Right ventricle myocardium inferior (tissue), 1 donor: ENCODE data around the gene MSANTD3. TPM values are rescaled to one million over a fixed set of nuclear protein-coding genes. Genes with fewer than 3 reads are reported as not detected.
A peak's percentile ranks its signal among the peaks of the same experiment; 100 is the strongest.

Experiments
- ATAC-seq: fragments of 200-7000 bp; cut with Tn5 transposase; one replicate; pipeline ENCODE4 v1.9.1; 2020; ENCODE audit warnings: mild to moderate bottlenecking, moderate library complexity
- DNase-seq: peaks from one replicate; pipeline ENCODE4 v3.0.0; 2021; ENCODE audit errors: missing footprints
- intact Hi-C: fragments of 100-400 bp; cut with DNase I; formaldehyde crosslinking; loops from one replicate; pipeline ENCODE4 v1.11.0; 2022
- total RNA-seq: library from RNA; stranded (reverse); fragmentation: NEBNext Ultra II Directional; extraction: Animal tissue kit (Norgen Biotek cat#: 25700); gene quantifications from one replicate; pipeline ENCODE4 v1.2.1, GENCODE V29; 2021
- donor health status: DM: no; HTN: yes; CAD: no; lungs with severe emphysema.

The MSANTD3 gene
- total RNA-seq, 1 donor from 2014 or later: 18.6 TPM

DNA sequence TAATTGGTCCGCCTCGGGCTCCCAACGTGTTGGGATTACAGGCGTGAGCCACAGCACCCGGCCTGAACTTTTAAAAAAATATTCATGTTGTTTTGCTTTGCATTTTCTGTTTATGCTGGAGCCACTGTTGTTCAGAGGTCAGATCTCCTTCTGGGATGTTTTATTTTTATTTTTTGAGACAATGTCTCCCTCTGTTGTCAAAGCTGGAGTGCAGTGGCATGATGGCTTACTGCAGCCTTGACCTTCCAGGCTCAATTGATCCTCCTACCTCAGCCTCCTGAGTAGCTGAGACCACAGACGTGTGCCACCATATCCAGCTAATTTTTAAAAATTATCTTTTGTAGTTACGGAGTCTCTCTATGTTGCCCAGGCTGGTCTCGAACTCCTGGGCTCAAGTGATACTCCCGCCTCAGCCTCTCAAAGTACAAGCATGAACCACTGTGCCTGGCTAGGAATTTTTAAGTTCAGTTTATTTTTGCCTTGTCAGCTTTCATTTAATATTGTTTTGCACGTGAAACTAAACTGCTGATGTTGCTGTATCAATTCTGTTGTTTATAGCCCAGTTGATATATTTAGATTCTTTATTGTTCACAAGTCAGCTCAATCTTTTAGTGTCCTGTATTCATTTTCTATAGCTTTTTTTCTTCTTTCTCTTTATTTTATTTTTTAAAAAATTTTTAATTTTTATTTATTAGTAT lies 59.7 kb downstream of the MSANTD3 start:
- intact Hi-C loops: no loop called here
- ATAC-seq: no peak

DNA sequence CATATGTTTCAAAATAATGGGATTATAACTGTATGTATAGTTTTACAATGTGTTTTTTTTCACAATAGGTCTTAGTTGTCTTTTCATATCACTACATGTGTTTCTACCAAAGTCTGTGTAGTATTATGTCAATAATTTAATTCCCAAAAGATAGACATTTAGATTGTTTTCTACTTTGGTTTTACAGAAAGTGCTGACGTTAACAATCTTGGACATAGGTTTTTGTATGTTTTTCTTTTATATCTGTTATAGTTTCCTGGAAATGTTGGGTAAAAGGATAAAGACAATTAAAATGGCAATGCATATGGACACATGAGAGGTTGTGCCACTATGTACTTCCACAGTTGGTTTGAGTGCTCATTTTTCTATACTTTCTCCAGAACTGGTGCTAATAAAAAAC lies 61.2 kb downstream of the MSANTD3 start:
- intact Hi-C loops: no loop called here
- no peak for DNase-seq
- no peak for ATAC-seq

More for the DNA sequence above, 59.7 kb downstream of the MSANTD3 start:
- DNase-seq: no peak

DNA sequence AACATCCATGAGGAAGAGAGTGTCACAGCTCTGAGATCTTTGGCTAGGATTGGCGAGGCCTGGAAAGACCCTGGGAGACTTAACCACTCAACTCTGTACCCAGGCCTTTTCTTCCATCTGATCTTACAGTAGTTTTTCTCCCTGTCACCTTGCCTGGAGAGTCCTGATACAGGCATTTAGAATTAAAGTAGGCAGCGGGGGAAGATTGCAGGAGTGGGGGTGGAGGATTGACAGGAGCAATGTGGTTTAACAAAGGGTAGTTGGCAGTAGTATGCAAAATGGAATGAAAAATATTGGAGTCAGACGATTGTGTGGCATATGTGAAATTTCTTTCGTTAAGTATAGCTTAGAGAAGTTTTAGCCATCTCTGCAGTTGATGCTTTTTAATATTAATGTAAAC lies 62.9 kb downstream of the MSANTD3 start:
- DNase-seq (no peak), ATAC-seq (no peak)
- intact Hi-C loops: no loop called here

DNA sequence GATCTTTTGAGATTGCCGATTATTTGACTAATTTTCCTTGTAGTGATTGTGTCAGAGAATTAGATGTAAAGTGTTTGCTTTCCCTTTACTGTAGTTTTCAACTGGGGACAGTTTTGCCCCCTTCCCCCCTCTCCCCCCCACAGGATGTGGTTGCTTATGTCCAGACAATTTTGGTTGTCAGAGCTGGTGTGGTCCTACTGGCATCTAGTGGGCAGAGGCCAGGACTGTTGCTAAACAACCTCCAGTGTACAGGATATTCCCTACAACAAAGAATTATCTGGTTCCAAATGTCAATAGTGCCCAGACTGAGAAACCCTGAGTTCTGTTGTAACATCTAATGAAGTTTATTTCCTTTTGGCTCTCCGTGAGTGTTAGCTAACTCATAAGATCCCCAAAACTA lies 66.0 kb downstream of the MSANTD3 start:
- peak; percentile 67 for ATAC-seq
- DNase-seq: no peak
- intact Hi-C loops: no loop called here

DNA sequence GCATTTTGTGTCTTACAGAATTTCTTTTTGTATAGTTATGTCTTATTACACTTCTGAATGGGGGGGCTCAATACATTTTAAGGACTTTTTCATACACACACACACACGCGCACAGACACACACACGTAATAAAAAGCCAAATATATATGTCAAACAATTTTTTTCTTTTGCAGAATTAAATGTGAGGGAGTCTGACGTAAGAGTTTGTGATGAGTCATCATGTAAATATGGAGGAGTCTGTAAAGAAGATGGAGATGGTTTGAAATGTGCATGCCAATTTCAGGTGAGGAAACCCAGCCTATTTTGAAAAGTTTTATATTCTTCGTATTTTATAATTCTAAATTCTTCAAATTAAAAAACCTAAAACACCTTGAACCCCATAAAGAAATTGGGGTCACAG lies 71.6 kb downstream of the MSANTD3 start:
- DNase-seq (no peak), ATAC-seq (no peak)
- intact Hi-C loops: no loop called here

DNA sequence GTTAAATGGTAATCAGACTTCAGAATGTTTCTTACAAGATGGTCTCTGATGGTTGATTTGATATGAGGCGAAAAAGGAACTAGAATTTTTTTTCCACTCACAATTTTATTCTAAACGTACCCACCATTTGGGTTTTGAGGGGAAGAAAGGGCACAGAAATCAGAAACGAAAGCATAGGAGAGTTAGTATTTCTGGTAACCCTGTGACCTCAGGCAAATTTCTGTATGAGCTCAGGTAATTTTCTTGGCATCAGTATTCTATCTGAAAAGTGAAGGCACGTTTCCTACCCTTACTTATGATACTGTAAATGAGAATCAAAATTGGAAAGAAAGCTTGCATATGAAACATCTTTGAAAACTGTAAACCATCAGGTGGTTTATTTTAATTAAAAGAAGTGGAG lies 72.5 kb downstream of the MSANTD3 start:
- DNase-seq (no peak), ATAC-seq (no peak)
- intact Hi-C loops: no loop called here

DNA sequence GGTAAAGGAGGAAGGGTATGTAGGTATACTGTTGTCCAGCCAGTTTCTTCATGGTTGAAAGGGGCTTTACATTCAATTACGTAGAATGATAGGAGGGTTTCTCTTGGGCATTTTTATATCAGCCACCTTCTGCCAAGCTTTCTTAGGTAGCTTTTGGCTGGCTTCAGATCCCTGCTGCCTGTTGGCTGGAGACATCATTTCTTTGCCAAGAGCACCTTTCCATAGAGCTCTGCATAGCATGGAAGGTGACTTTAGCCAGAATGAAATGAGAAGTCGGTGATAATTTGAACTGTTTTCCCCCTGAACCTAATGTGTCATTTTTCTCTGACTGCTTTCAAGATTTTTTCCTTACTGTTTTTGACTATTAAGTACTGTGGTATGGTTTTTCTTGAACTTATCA lies 72.9 kb downstream of the MSANTD3 start:
- intact Hi-C loops: no loop called here
- no peak for ATAC-seq
- no peak for DNase-seq

Other genes starting within 250 kb of the MSANTD3 start
- gene TEX10, start 74.2 kb upstream of the MSANTD3 start, total RNA-seq: 7.5 TPM
- 0.14 TPM for gene TMEFF1, start 46.0 kb downstream of the MSANTD3 start, total RNA-seq
- gene CAVIN4, start 150.9 kb downstream of the MSANTD3 start, total RNA-seq: 79.3 TPM